ENCODE data around the gene SUV39H1.

DNA sequence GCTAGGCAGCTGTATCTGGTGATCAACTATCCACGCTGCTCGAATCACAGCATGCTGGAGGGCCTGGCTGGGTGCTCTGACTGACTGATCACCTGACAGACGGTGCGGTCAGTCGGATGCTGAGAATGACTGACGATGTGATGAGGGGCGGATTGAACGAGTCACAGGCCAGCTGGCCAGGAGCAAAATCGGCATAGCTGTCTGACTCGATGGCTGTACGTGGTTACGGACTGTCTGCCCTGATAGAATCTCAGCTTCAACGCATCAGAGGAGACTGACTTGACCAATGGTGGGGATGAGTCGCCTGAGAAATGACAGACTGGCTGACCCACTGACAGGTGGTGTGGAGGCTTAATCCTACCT lies 1.0 kb upstream of the SUV39H1 start:
- TF ChIP-seq, protein P1, sequence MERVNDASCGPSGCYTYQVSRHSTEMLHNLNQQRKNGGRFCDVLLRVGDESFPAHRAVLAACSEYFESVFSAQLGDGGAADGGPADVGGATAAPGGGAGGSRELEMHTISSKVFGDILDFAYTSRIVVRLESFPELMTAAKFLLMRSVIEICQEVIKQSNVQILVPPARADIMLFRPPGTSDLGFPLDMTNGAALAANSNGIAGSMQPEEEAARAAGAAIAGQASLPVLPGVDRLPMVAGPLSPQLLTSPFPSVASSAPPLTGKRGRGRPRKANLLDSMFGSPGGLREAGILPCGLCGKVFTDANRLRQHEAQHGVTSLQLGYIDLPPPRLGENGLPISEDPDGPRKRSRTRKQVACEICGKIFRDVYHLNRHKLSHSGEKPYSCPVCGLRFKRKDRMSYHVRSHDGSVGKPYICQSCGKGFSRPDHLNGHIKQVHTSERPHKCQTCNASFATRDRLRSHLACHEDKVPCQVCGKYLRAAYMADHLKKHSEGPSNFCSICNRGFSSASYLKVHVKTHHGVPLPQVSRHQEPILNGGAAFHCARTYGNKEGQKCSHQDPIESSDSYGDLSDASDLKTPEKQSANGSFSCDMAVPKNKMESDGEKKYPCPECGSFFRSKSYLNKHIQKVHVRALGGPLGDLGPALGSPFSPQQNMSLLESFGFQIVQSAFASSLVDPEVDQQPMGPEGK (CRISPR knock-in tag; IDR thresholded peaks at IDR 0.05; ENCODE audit: borderline replicate concordance), result no peak
- TF ChIP-seq ZFP30 (CRISPR knock-in tag; IDR thresholded peaks at IDR 0.05) (no peak), TOX (CRISPR knock-in tag; IDR thresholded peaks at IDR 0.05; ENCODE audit: borderline replicate concordance) (no peak), TCF4 (CRISPR knock-in tag; IDR thresholded peaks at IDR 0.05; ENCODE audit: borderline replicate concordance) (no peak), CSDC2 (CRISPR knock-in tag; IDR thresholded peaks at IDR 0.05) (no peak), ZFP3 (CRISPR knock-in tag; IDR thresholded peaks at IDR 0.05) (no peak), OSR1 (CRISPR knock-in tag; IDR thresholded peaks at IDR 0.05) (no peak)
- TF ChIP-seq, protein P2, sequence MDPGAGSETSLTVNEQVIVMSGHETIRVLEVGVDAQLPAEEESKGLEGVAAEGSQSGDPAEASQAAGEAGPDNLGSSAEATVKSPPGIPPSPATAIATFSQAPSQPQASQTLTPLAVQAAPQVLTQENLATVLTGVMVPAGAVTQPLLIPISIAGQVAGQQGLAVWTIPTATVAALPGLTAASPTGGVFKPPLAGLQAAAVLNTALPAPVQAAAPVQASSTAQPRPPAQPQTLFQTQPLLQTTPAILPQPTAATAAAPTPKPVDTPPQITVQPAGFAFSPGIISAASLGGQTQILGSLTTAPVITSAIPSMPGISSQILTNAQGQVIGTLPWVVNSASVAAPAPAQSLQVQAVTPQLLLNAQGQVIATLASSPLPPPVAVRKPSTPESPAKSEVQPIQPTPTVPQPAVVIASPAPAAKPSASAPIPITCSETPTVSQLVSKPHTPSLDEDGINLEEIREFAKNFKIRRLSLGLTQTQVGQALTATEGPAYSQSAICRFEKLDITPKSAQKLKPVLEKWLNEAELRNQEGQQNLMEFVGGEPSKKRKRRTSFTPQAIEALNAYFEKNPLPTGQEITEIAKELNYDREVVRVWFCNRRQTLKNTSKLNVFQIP (CRISPR knock-in tag; IDR thresholded peaks at IDR 0.05; ENCODE audit: borderline replicate concordance, low read depth), result no peak
